BJ (cell line): ENCODE data around the gene FAM83G. TPM values are rescaled to one million over a fixed set of nuclear protein-coding genes. Genes with fewer than 3 reads are reported as not detected.

ENCODE experiments used
- CTCF ChIA-PET: fragments of 350-600 bp; formaldehyde crosslinking; extraction: SDS; loops from one replicate; lab custom pipeline; 2021; ENCODE audit warnings: antibody characterized with exemption, inconsistent platforms; lab: Yijun Ruan, JAX
- POLR2A ChIA-PET: fragments of 300-600 bp; sonication (Branson Sonifier 250); formaldehyde crosslinking; extraction: SDS; loops from one replicate; lab custom pipeline; 2021; ENCODE audit warnings: antibody characterized with exemption; lab: Charles Lee
- DNase-seq: peaks from one replicate; pipeline ENCODE4 v3.0.0-alpha.2; 2011; ENCODE audit warnings: low read depth
- H3K27me3 ChIP-seq: 2 replicates; pipeline ENCODE4 v1.6.0; 2011; ENCODE audit warnings: low read length; ENCODE audit not compliant: control insufficient read depth, insufficient read depth
- H3K36me3 ChIP-seq: 2 replicates; pipeline ENCODE4 v1.5.1; 2011; ENCODE audit warnings: low read length; ENCODE audit not compliant: control insufficient read depth, insufficient read depth
- H3K4me3 ChIP-seq: 2 replicates; pipeline ENCODE4 v1.5.1; 2011; ENCODE audit warnings: low read depth, mild to moderate bottlenecking, control low read depth, low read length
- polyA plus RNA-seq: library from polyadenylated mRNA; depleted of rRNA; stranded (reverse); fragments of >200 nt; gene quantifications from 2 replicates; pipeline ENCODE4 v1.2.3, GENCODE V29; 2011
- TF ChIP-seq, protein P1 (sequence below): IDR thresholded peaks from 2 replicates; pipeline ENCODE4 v1.5.1; 2011; ENCODE audit warnings: low read depth, mild to moderate bottlenecking, control low read depth, inconsistent platforms, low read length, moderate library complexity; ENCODE audit not compliant: insufficient read depth

FAM83G gene
- polyA plus RNA-seq, 1 experiment = 10.3 TPM

DNA sequence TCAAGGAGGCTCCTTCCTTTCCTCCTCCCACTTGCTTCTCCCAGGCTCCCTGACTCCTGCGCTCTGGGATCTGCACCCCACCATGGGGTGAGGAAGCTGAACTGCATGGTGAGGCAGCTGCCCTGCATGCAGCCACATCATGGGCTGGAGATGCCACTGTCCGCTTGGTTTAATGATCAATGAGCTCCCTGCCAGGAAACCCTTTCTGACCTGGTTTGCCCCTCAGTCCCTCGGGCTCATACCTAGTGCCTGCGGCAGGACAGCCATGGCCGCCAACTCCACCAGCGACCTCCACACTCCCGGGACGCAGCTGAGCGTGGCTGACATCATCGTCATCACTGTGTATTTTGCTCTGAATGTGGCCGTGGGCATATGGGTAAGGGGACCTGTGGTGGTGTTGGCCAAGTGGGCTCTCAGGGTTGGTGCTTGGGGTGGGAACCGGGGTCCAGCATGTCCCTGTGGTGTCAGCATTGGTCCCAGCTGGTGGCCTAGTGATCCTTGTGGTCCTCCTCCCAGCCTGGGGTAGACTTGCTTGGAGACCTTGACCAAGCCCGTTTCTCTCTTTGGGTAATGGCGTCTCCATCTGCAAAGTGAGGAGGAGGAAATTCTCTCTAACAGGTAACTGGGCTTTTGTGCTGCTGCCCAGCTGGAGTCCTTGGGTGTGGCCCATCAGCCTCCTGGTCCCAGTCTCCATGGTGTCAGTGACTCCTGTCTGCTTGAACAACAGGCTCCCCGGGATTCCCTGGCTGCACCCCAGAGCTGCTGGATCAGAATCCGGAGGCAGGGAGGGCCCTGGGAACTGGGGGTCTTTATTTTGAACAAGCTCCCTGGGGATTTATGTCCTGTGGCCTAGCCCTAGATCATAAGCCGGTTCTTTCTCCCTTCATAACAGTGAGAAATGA lies 52.4 kb downstream of the FAM83G start, which contains the start of gene SLC5A10:
Gene SLC5A10 (plus strand): TSS at position 225 of the 902 bp plus-strand sequence. CDS start 41 bp downstream, at position 266.
- ChIA-PET POLR2A (no interaction called here), CTCF (interaction anchor here (1.0 to 1.4 kb wide), 2 partner anchors 8 to 9 kb away, joined by 4 read pairs; no protein-coding TSS in a partner anchor)
- TF ChIP-seq, protein P1, sequence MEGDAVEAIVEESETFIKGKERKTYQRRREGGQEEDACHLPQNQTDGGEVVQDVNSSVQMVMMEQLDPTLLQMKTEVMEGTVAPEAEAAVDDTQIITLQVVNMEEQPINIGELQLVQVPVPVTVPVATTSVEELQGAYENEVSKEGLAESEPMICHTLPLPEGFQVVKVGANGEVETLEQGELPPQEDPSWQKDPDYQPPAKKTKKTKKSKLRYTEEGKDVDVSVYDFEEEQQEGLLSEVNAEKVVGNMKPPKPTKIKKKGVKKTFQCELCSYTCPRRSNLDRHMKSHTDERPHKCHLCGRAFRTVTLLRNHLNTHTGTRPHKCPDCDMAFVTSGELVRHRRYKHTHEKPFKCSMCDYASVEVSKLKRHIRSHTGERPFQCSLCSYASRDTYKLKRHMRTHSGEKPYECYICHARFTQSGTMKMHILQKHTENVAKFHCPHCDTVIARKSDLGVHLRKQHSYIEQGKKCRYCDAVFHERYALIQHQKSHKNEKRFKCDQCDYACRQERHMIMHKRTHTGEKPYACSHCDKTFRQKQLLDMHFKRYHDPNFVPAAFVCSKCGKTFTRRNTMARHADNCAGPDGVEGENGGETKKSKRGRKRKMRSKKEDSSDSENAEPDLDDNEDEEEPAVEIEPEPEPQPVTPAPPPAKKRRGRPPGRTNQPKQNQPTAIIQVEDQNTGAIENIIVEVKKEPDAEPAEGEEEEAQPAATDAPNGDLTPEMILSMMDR = peak; percentile 30; the same call in 1 of the 2 replicates
- H3K27me3 ChIP-seq = peaks cover 12% of the 10 kb centered on the region
- no peaks in the 10 kb centered on the region for H3K36me3 ChIP-seq
- DNase-seq = no peak
- no peak within 1 kb of the TSS for H3K4me3 ChIP-seq

DNA sequence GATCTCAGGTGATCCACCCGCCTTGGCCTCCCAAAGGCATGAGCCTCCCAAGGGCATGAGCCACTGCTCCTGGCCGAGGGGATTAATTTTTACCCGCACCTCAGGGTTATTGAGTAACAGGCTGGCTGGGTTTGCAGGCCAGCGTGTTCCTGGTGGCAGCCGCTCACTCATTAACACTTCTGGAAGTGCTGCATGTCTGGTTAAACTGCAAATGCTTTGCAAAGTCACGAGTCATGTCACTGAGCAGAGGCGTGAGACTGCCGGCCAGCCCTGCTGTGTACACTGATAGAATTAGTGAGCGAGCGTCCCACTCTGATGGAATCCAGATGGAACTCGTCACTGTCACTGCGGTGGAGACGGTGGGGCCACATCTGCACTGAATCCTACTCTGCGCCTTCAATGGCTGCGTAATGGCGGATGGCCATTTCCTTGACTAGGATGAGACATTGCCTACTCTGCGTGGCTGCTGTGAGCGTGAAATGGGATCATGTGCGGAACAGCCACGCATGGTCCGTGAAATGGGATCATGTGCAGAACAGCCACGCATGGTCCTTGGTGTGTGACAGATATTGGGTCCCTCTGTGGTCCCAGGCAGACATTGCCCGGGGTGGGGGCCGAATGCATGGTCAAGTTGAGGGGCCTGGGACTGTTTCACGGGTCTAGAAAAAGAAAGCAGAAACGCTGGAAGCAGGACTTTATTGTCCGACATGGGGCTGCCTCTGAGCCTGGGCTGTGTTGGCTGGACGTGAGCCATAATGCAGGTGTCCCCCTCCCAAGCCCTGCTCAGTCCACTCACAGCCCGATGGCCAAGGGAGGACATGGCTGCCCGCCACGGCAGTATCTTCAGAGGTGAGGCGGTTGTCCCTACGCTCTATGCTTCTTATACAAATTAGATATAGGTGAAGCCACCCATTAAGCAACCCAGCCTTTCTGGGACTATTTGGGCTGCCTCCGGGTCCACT lies 53.3 kb downstream of the FAM83G start:
- CTCF ChIA-PET = interaction anchor here (1.0 to 1.4 kb wide), 2 partner anchors 9 to 10 kb away, joined by 4 read pairs; no protein-coding TSS in a partner anchor
- no peak overlapping the region for H3K4me3 ChIP-seq

DNA sequence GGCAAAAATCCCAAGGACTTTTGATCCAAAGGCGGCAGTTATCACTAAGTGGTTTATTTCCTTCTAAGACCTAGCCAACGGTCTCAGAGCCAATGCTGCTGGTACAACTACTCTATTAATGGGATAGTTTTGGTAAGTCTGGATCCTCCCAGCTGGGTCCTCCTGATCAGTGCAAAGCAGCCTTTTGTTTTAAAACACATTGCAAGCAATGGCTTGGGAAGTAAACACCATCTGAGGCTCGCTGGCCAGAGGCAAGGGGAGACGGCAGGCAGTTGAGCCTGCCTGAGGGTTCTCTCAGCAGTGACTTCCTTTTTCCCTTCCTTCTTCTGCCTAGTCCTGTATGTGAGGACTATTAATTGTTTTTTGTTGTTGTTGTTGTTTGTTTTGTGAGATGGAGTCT lies 54.2 kb downstream of the FAM83G start:
- CTCF ChIA-PET = no interaction called here
- no peak overlapping the region for H3K4me3 ChIP-seq
- POLR2A ChIA-PET = no interaction called here
- no peak for DNase-seq
- H3K36me3 ChIP-seq = no peaks in the 10 kb centered on the region
- H3K27me3 ChIP-seq = peaks cover 18% of the 10 kb centered on the region
- TF ChIP-seq, protein P1 = no peak

More for the DNA sequence above, 53.3 kb downstream of the FAM83G start:
- H3K27me3 ChIP-seq = peaks cover 15% of the 10 kb centered on the region
- H3K36me3 ChIP-seq = no peaks in the 10 kb centered on the region
- POLR2A ChIA-PET = no interaction called here
- no peak for DNase-seq
- TF ChIP-seq, protein P1 = no peak

DNA sequence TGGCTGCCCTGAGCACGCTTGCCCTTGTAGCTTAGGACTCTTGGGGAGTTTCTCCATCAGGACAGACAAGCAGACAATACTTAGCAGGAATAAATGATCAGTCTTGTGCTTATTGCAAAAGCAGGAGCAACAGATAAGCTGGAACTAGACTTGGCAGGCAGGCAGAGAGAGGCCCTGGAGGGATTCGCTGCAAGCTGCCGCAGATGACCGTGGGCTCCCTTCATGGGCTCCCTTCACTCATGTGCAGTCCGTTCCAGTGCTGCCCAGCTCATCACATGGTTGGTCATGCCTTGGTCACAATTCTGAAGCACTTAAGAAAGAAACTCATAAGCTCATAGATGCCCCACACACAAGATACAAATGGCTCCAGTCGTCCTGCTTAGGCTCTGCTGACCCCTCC lies 55.0 kb downstream of the FAM83G start:
- DNase-seq = no peak
- Histone ChIP-seq H3K4me3 (no peak overlapping the region), H3K36me3 (no peaks in the 10 kb centered on the region), H3K27me3 (peaks cover 18% of the 10 kb centered on the region)
- ChIA-PET POLR2A (no interaction called here), CTCF (interaction anchor here (0.7 kb wide), 1 partner anchor 11 kb away, joined by 4 read pairs; no protein-coding TSS in a partner anchor)
- TF ChIP-seq, protein P1 = no peak
